Measurements from ENCODE around the gene METTL25. TPM values are rescaled to one million over a fixed set of nuclear protein-coding genes. Genes with fewer than 3 reads are reported as not detected.

The METTL25 gene
- polyA plus RNA-seq, 2 of the 4 experiments (the other 2 are of a cell fraction): 3.8 to 6.3 TPM

DNA sequence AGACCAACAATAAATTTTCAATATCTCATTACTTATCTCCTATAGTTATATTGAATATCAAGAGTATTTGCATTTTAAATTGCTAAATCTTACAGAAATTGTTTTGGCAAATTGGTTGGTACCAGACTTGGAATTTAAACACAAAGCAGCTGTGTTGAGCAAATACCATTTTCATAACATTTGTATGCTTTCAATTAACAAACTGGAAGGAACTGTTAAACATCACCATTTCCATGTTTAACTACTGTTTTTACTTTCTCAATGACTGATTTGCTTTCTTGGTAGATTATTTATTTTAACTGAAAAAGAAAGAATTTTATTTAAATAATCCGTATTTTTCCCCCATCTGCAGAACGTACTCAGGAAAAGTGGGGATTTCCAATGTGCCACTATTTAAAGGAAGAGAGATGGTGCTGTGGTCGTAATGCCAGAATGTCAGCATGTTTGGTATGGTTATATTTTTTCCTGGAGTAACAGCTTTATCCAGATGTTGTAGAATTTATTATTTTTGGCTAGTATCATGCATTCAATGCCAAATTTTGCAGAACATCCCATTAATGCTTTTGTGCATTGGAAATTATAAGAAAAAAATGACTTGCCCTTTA is 72.3 kb downstream of the METTL25 start:
- CTCF ChIA-PET: no interaction called here
- TF ChIP-seq RFX5 (IDR thresholded peaks at IDR 0.05) (no peak), MAZ (IDR thresholded peaks at IDR 0.05; ENCODE audit: borderline replicate concordance, low read depth, low read length) (no peak), RNF2 (IDR thresholded peaks at IDR 0.05; ENCODE audit: borderline replicate concordance, low read depth) (no peak), ESRRA (IDR thresholded peaks at IDR 0.05; ENCODE audit: borderline replicate concordance, low read length) (no peak), ZFP36 (IDR thresholded peaks at IDR 0.05; ENCODE audit: borderline replicate concordance, partially characterized antibody) (no peak), KDM5A (IDR thresholded peaks at IDR 0.05) (no peak), HDAC2 (IDR thresholded peaks at IDR 0.05) (no peak), HOXB5 (CRISPR knock-in tag; IDR thresholded peaks at IDR 0.05) (no peak), FOXS1 (CRISPR knock-in tag; IDR thresholded peaks at IDR 0.05) (no peak), CHD2 (IDR thresholded peaks at IDR 0.05; ENCODE audit: low read length, partially characterized antibody) (no peak), RAD21 (conservative IDR thresholded peaks at IDR 0.05 in 1 of 2, IDR thresholded peaks at IDR 0.05 in 1 of 2) (no peak)
- TF ChIP-seq, protein P1, sequence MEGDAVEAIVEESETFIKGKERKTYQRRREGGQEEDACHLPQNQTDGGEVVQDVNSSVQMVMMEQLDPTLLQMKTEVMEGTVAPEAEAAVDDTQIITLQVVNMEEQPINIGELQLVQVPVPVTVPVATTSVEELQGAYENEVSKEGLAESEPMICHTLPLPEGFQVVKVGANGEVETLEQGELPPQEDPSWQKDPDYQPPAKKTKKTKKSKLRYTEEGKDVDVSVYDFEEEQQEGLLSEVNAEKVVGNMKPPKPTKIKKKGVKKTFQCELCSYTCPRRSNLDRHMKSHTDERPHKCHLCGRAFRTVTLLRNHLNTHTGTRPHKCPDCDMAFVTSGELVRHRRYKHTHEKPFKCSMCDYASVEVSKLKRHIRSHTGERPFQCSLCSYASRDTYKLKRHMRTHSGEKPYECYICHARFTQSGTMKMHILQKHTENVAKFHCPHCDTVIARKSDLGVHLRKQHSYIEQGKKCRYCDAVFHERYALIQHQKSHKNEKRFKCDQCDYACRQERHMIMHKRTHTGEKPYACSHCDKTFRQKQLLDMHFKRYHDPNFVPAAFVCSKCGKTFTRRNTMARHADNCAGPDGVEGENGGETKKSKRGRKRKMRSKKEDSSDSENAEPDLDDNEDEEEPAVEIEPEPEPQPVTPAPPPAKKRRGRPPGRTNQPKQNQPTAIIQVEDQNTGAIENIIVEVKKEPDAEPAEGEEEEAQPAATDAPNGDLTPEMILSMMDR (IDR thresholded peaks at IDR 0.05): no peak
- TF ChIP-seq, protein P2, sequence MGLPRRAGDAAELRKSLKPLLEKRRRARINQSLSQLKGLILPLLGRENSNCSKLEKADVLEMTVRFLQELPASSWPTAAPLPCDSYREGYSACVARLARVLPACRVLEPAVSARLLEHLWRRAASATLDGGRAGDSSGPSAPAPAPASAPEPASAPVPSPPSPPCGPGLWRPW (IDR thresholded peaks at IDR 0.05): no peak
- TF ChIP-seq, protein P3, sequence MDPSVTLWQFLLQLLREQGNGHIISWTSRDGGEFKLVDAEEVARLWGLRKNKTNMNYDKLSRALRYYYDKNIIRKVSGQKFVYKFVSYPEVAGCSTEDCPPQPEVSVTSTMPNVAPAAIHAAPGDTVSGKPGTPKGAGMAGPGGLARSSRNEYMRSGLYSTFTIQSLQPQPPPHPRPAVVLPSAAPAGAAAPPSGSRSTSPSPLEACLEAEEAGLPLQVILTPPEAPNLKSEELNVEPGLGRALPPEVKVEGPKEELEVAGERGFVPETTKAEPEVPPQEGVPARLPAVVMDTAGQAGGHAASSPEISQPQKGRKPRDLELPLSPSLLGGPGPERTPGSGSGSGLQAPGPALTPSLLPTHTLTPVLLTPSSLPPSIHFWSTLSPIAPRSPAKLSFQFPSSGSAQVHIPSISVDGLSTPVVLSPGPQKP (IDR thresholded peaks at IDR 0.05; ENCODE audit: low read depth, low read length): no peak
- TF ChIP-seq, protein P4, sequence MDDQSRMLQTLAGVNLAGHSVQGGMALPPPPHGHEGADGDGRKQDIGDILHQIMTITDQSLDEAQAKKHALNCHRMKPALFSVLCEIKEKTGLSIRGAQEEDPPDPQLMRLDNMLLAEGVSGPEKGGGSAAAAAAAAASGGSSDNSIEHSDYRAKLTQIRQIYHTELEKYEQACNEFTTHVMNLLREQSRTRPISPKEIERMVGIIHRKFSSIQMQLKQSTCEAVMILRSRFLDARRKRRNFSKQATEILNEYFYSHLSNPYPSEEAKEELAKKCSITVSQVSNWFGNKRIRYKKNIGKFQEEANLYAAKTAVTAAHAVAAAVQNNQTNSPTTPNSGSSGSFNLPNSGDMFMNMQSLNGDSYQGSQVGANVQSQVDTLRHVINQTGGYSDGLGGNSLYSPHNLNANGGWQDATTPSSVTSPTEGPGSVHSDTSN (IDR thresholded peaks at IDR 0.05): no peak
- Histone ChIP-seq H3K9me3 (no peaks in the 10 kb centered on the region), H3K4me1 (no peaks in the 10 kb centered on the region), H3K4me2 (no peak overlapping the region), H3K27ac (no peak overlapping the region), H3K4me3 (no peak overlapping the region)
- DNase-seq (ENCODE audit: low read depth in 1 of 2, low spot score in 1 of 2): no peak
- no peak for ATAC-seq
- no peak for FAIRE-seq
- POLR2A ChIA-PET: no interaction called here
- 69% methylated on average over 3 of the region's 3 CpGs for WGBS (ENCODE audit: missing lambda C conversion rate)

DNA sequence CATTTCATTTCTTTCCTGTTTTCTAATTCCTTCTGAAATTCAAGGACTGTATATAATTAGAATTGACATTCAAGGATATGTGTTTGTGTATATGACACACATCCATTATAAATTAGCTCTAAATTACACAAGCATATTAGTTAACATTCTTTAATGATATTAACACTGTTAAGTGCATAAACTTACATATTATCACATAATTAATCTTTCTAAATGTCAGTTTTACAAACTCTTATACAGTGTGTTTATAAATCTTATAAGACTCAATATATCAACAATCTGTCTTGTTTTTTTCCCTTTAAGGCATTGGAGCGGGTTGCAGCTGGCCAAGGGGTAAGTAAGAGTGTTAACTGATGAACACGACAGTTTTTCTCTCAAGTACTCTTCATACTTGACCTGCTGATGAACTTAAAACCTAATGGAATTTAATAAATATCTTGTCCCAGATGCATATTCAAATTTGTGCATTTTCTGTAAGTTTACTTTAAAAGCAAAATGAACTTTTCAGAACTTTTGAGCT is 76.1 kb downstream of the METTL25 start:
- Histone ChIP-seq H3K4me2 (no peak overlapping the region), H3K4me1 (no peaks in the 10 kb centered on the region), H3K4me3 (no peak overlapping the region), H3K9me3 (no peaks in the 10 kb centered on the region), H3K27ac (no peak overlapping the region)
- ChIA-PET POLR2A (no interaction called here), CTCF (no interaction called here)
- TF ChIP-seq, protein P5, sequence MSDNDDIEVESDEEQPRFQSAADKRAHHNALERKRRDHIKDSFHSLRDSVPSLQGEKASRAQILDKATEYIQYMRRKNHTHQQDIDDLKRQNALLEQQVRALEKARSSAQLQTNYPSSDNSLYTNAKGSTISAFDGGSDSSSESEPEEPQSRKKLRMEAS (IDR thresholded peaks at IDR 0.05): no peak
- no peak for TF ChIP-seq RFX5 (IDR thresholded peaks at IDR 0.05)
- TF ChIP-seq HOXB13 (CRISPR knock-in tag; IDR thresholded peaks at IDR 0.05; ENCODE audit: low read depth): no peak
- TF ChIP-seq, protein P6, sequence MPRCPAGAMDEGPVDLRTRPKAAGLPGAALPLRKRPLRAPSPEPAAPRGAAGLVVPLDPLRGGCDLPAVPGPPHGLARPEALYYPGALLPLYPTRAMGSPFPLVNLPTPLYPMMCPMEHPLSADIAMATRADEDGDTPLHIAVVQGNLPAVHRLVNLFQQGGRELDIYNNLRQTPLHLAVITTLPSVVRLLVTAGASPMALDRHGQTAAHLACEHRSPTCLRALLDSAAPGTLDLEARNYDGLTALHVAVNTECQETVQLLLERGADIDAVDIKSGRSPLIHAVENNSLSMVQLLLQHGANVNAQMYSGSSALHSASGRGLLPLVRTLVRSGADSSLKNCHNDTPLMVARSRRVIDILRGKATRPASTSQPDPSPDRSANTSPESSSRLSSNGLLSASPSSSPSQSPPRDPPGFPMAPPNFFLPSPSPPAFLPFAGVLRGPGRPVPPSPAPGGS (IDR thresholded peaks at IDR 0.05): no peak
- FAIRE-seq: no peak
- no peak for ATAC-seq
- no peak for DNase-seq (ENCODE audit: low read depth in 1 of 2, low spot score in 1 of 2)
- 71% methylated on average over 2 of the region's 2 CpGs for WGBS (ENCODE audit: missing lambda C conversion rate)

All from A549 (cell line).